Lung (tissue), 12 donors: ENCODE results near the gene DTNA. TPM values are rescaled to one million over a fixed set of nuclear protein-coding genes. Genes with fewer than 3 reads are reported as not detected.
"Not testable (repeated sequence)": the region's sequence is repeated elsewhere in the genome, so short reads cannot be mapped to it uniquely, and the experiment has no call there.

Experiments used
- ATAC-seq: fragments of 200-7000 bp; cut with Tn5 transposase; one replicate; pipeline ENCODE4 v1.9.1; 2020; ENCODE audit warnings: moderate number of reproducible peaks; ENCODE audit not compliant: insufficient read depth, low FRiP score
- DNase-seq, 3 donors: peaks; one replicate each; pipeline ENCODE4 v3.0.0-alpha.2; 2013 to 2017
- H3K27ac ChIP-seq, 2 donors: one replicate each; pipeline ENCODE4 v1.5.1; 2013; ENCODE audit warnings: mild to moderate bottlenecking in 2 of 2, moderate library complexity in 2 of 2, control low read depth in 1 of 2, inconsistent platforms in 1 of 2, low read depth in 1 of 2, low read length in 1 of 2
- H3K27me3 ChIP-seq, 3 donors: one replicate each; pipeline ENCODE4 v1.5.1; 2013; ENCODE audit warnings: low read length in 2 of 3; ENCODE audit not compliant: control insufficient read depth in 3 of 3, insufficient read depth in 3 of 3
- H3K36me3 ChIP-seq, 4 donors: one replicate each; pipeline ENCODE4 v1.5.1; 2013; ENCODE audit warnings: low read length in 4 of 4, mild to moderate bottlenecking in 1 of 4, moderate library complexity in 1 of 4; ENCODE audit not compliant: control insufficient read depth in 4 of 4, insufficient read depth in 4 of 4
- H3K4me1 ChIP-seq, 5 donors: one replicate each; pipeline ENCODE4 v1.5.1; 2013; ENCODE audit warnings: low read length in 5 of 5, mild to moderate bottlenecking in 2 of 5, moderate library complexity in 1 of 5; ENCODE audit not compliant: control insufficient read depth in 5 of 5, insufficient read depth in 5 of 5
- H3K4me3 ChIP-seq: one replicate; pipeline ENCODE4 v1.5.1; 2013; ENCODE audit warnings: mild to moderate bottlenecking, control low read depth, moderate library complexity
- H3K9ac ChIP-seq, 2 donors: one replicate each; pipeline ENCODE4 v1.5.1; 2013; ENCODE audit warnings: low read length in 2 of 2, control low read depth in 1 of 2; ENCODE audit not compliant: insufficient read depth in 1 of 2
- H3K9me3 ChIP-seq, 4 donors: one replicate each; pipeline ENCODE4 v1.5.1; 2013; ENCODE audit warnings: low read length in 3 of 4, mild to moderate bottlenecking in 1 of 4, moderate library complexity in 1 of 4; ENCODE audit not compliant: control insufficient read depth in 4 of 4, insufficient read depth in 3 of 4
- WGBS, 2 donors: extraction: QIAGEN DNeasy Blood & Tissue Kit; methylation state at CpG; one replicate each; pipeline ENCODE4 v1.1.7; 2013; 5-methylcytosine and 5-hydroxymethylcytosine counted together
- polyA plus RNA-seq, 2 donors: library from polyadenylated mRNA; stranded (reverse); fragments of 200-250 nt; gene quantifications; one replicate each; pipeline ENCODE4 v1.2.1, GENCODE V29; 2013
- total RNA-seq, 2 donors: library from RNA; depleted of rRNA in 1 of 2; stranded (reverse); fragments of >200 nt in 1 of 2; gene quantifications; one replicate each; pipeline ENCODE4 v1.2.1, GENCODE V29; 2014 to 2021
- TF ChIP-seq, protein P1 (sequence below): IDR thresholded peaks from 2 replicates; pipeline ENCODE4 v1.5.1; 2012; ENCODE audit warnings: mild to moderate bottlenecking; ENCODE audit errors: control extremely low read depth, extremely low read depth
- donor health status: control.
- donor health status: control.
- donor health status: Bipolar disorder and iron deficiency.
- donor health status: healthy.
- donor health status: DM: yes; HTN: yes; CAD: no.

DTNA gene
- total and polyA plus RNA-seq, 4 donors: 5.0 to 23.8 (median 12.9) TPM

DNA sequence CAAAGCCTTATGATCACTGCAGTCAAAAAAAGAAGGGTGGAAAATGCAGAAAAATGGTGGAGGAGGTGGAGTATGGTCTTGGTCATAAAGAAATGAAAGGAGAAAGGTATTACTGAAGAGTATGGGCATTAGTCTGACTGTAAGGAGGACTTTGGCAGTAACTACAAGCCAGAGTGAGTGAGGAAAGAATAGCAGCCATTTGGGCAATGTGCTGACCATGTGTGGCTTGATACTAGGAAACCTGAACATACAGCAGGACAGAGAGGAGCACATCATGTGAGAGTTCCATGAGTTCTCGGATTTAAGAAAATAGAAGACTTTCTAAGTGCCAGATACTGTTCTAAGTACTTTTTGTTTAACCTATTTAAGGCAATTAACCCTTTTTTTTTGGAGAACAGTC lies 8.5 kb downstream of the DTNA start:
- ATAC-seq: no peak
- Histone ChIP-seq H3K9ac (no peak overlapping the region), H3K4me1 (no peaks in the 10 kb centered on the region), H3K27ac (no peak overlapping the region), H3K36me3 (no peaks in the 10 kb centered on the region), H3K4me3 (no peak overlapping the region), H3K9me3 (no peaks in the 10 kb centered on the region), H3K27me3 (no peaks in the 10 kb centered on the region)
- TF ChIP-seq, protein P1, sequence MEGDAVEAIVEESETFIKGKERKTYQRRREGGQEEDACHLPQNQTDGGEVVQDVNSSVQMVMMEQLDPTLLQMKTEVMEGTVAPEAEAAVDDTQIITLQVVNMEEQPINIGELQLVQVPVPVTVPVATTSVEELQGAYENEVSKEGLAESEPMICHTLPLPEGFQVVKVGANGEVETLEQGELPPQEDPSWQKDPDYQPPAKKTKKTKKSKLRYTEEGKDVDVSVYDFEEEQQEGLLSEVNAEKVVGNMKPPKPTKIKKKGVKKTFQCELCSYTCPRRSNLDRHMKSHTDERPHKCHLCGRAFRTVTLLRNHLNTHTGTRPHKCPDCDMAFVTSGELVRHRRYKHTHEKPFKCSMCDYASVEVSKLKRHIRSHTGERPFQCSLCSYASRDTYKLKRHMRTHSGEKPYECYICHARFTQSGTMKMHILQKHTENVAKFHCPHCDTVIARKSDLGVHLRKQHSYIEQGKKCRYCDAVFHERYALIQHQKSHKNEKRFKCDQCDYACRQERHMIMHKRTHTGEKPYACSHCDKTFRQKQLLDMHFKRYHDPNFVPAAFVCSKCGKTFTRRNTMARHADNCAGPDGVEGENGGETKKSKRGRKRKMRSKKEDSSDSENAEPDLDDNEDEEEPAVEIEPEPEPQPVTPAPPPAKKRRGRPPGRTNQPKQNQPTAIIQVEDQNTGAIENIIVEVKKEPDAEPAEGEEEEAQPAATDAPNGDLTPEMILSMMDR: no peak
- 68 to 84% methylated on average over 1 of the region's 1 CpG for WGBS, 2 donors
- DNase-seq: no peak

GRCh38 chr18:34720220-34720619 lies 10.1 kb downstream of the DTNA start:
- TF ChIP-seq, protein P1: no peak
- 95 to 100% methylated on average over 1 of the region's 1 CpG for WGBS, 2 donors
- ATAC-seq: no peak
- Histone ChIP-seq H3K4me3 (no peak overlapping the region), H3K9ac (no peak overlapping the region), H3K9me3 (no peaks in the 10 kb centered on the region), H3K36me3 (no peaks in the 10 kb centered on the region), H3K4me1 (no peaks in the 10 kb centered on the region), H3K27ac (no peak overlapping the region), H3K27me3 (no peaks in the 10 kb centered on the region)
- DNase-seq: no peak

DNA sequence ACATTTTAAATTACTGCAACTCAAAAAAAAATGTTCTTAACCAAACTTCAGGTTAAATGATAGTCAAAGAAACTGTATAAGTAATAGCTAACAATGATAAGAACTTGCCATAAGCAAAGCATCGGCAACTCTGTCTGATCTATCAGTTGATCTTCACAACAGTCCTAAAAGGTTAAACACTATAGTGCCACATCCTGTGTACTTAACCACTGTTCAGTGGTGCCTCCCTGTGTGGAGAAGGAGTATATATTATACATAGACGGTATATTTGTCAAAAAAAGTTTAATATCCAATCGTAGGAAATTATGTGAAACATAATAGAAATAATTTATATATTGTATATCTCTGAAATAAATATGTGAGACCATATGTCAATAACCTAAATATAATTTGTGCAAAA lies 13.0 kb downstream of the DTNA start:
- TF ChIP-seq, protein P1: no peak
- H3K9me3 ChIP-seq: peaks cover 0 to 4% (median 0%) of the 10 kb centered on the region in 4 donors
- peaks cover 0 to 2% (median 0%) of the 10 kb centered on the region in 5 donors for H3K4me1 ChIP-seq
- DNase-seq: no peak
- no peak overlapping the region for H3K9ac ChIP-seq
- no peak for ATAC-seq
- no peak overlapping the region for H3K4me3 ChIP-seq
- no peaks in the 10 kb centered on the region for H3K36me3 ChIP-seq
- H3K27ac ChIP-seq: no peak overlapping the region
- H3K27me3 ChIP-seq: no peaks in the 10 kb centered on the region
- WGBS, 2 donors: 62 to 75% methylated on average over 3 of the region's 3 CpGs

- H3K27me3 ChIP-seq, H3K36me3 ChIP-seq, DNase-seq, H3K4me3 ChIP-seq, H3K27ac ChIP-seq, H3K9ac ChIP-seq, H3K9me3 ChIP-seq, ATAC-seq: not testable (repeated sequence)
- H3K4me1 ChIP-seq: peaks cover 0 to 21% (median 0%) of the 10 kb centered on the region in 5 donors
- WGBS, 2 donors: 89 to 91% methylated on average over 6 of the region's 6 CpGs
These were observed 15.6 kb downstream of the DTNA start for GRCh38 chr18:34725737-34726136.
